GM13977 (cell line): Measurements from ENCODE around the gene MAD2L2.

Experiments used
- DNase-seq: peaks from one replicate; pipeline ENCODE4 v3.0.0; 2012; ENCODE audit warnings: low spot score
- CTCF ChIP-seq: IDR thresholded peaks from 2 replicates; pipeline ENCODE4 v1.5.1; 2012; ENCODE audit warnings: mild to moderate bottlenecking, control low read depth; ENCODE audit not compliant: insufficient read depth; ENCODE audit errors: extremely low read depth, missing control alignments
- in situ Hi-C: fragments of 300-500 bp; cut with MboI; formaldehyde crosslinking; loops from one replicate; pipeline ENCODE4 v1.12.0; 2022; ENCODE audit warnings: low sequenced_read_pairs, low pct_unique_long_range_greater_than_20kb, mixed read lengths, inconsistent platforms; ENCODE audit not compliant: unreplicated experiment

MAD2L2 gene

GRCh38 chr1:11646317-11646716 lies 34.6 kb downstream of the MAD2L2 start:
- TF ChIP-seq CTCF, result no peak
- in situ Hi-C loops, result loop anchor here (25.0 kb wide), 2 partner anchors 309 to 609 kb away; partner anchors contain the start of gene MASP2

GRCh38 chr1:11645670-11646265 lies 35.2 kb downstream of the MAD2L2 start:
- in situ Hi-C loops, result loop anchor here (25.0 kb wide), 2 partner anchors 308 to 608 kb away; partner anchors contain the start of gene MASP2
- peak; percentile 78 for TF ChIP-seq CTCF
- DNase-seq, result peak; percentile 78

More at GRCh38 chr1:11646317-11646716, 34.6 kb downstream of the MAD2L2 start:
- DNase-seq, result no peak

GRCh38 chr1:11645270-11645669 lies 35.7 kb downstream of the MAD2L2 start:
- in situ Hi-C loops, result loop anchor here (25.0 kb wide), 2 partner anchors 308 to 608 kb away; partner anchors contain the start of gene MASP2
- no peak for TF ChIP-seq CTCF
- DNase-seq, result no peak

GRCh38 chr1:11643782-11644181 lies 37.2 kb downstream of the MAD2L2 start:
- no peak for DNase-seq
- in situ Hi-C loops, result loop anchor here (25.0 kb wide), 2 partner anchors 306 to 606 kb away; partner anchors contain the start of gene MASP2
- no peak for TF ChIP-seq CTCF

GRCh38 chr1:11642418-11643017 lies 38.4 kb downstream of the MAD2L2 start:
- peak; percentile 87 for DNase-seq
- in situ Hi-C loops, result loop anchor here (25.0 kb wide), 2 partner anchors 305 to 605 kb away; partner anchors contain the start of gene MASP2
- TF ChIP-seq CTCF, result peak; percentile 93

GRCh38 chr1:11641776-11642305 lies 39.1 kb downstream of the MAD2L2 start:
- TF ChIP-seq CTCF, result no peak
- DNase-seq, result no peak
- in situ Hi-C loops, result loop anchor here (25.0 kb wide), 2 partner anchors 305 to 605 kb away; partner anchors contain the start of gene MASP2
